ENCODE results near the gene NT5E.

GRCh38 chr6:85404564-85405174 is 45.2 kb upstream of the NT5E start:
- no peak for TF ChIP-seq POLR2AphosphoS5 (IDR thresholded peaks at IDR 0.05; ENCODE audit: borderline replicate concordance, low read depth, low read length)
- no peak for TF ChIP-seq EZH2 (IDR thresholded peaks at IDR 0.05)
- no peak for TF ChIP-seq FOXP2 (optimal IDR thresholded peaks at IDR 0.05; ENCODE audit: control extremely low read depth, extremely low read length, insufficient read depth)
